HCT116 (cell line): ENCODE results near the gene ATP5F1A. TPM values are rescaled to one million over a fixed set of nuclear protein-coding genes. Genes with fewer than 3 reads are reported as not detected.

Experiments used
- ATAC-seq: fragments of 200-7000 bp; cut with Tn5 transposase; 2 replicates; pipeline ENCODE4 v1.9.1; 2020; ENCODE audit warnings: mild to moderate bottlenecking, moderate library complexity
- BruUV-seq: library from RNA; stranded (reverse); fragments of 400-500 nt; replicated peaks from 2 replicates; lab custom pipeline; 2021; lab: Mats Ljungman, UMichigan
- CTCF ChIA-PET: fragments of 300-600 bp; sonication (Branson Sonifier 250); formaldehyde crosslinking; loops from one replicate; lab custom pipeline; 2021; ENCODE audit warnings: antibody characterized with exemption; lab: Charles Lee
- POLR2A ChIA-PET: fragments of 300-600, 350-600 bp; sonication (Branson Sonifier 250); formaldehyde crosslinking; loops from one replicate; lab custom pipeline; 2021; ENCODE audit warnings: antibody characterized with exemption; lab: Charles Lee
- RAD21 ChIA-PET, 2 experiments: fragments of 300-600 bp; sonication (Branson Sonifier 250); formaldehyde crosslinking; loops; one replicate each; lab custom pipeline; 2023; ENCODE audit warnings: low total read pairs in 2 of 2; ENCODE audit not compliant: uncharacterized antibody in 2 of 2, unreplicated experiment in 2 of 2, low non-redundant PET in 1 of 2; lab: Charles Lee
- DNase-seq: peaks from one replicate; pipeline ENCODE4 v3.0.0-alpha.2; 2010; ENCODE audit warnings: low read depth, low spot score
- H2AFZ ChIP-seq: fragments of 200-600 bp; shearing (Covaris generic), sonication (generic); 2 replicates; pipeline ENCODE4 v1.6.1; 2017; ENCODE audit warnings: low read depth, mixed run types, mixed read lengths, antibody characterized with exemption, low read length; ENCODE audit not compliant: poor library complexity, severe bottlenecking
- H3K27ac ChIP-seq: 2 replicates; pipeline ENCODE4 v1.5.1; 2012; ENCODE audit warnings: low read depth, low read length
- H3K27me3 ChIP-seq: fragments of 200-600 bp; sonication (generic); 2 replicates; pipeline ENCODE4 v1.6.1; 2016; ENCODE audit warnings: mixed run types, low read length, mixed read lengths; ENCODE audit not compliant: insufficient read depth
- H3K36me3 ChIP-seq, 2 experiments: fragments of 200-500 bp in 1 of 2; fragments of 200-600 bp in 1 of 2; sonication (Bioruptor generic) in 1 of 2; sonication (generic) in 1 of 2; 2 replicates each; pipeline versions ENCODE4 v1.5.1 to v1.6.1; 2014 to 2016; ENCODE audit warnings: low read length in 2 of 2, inconsistent platforms in 1 of 2, mixed read lengths in 1 of 2, mixed run types in 1 of 2; ENCODE audit not compliant: insufficient read depth in 2 of 2, control insufficient read depth in 1 of 2
- H3K4me1 ChIP-seq, 2 experiments: fragments of 200-600 bp in 1 of 2; sonication (generic) in 1 of 2; 2 replicates each; pipeline versions ENCODE4 v1.5.1 to v1.6.1; 2012 to 2017; ENCODE audit warnings: low read length in 2 of 2, inconsistent platforms in 1 of 2, mild to moderate bottlenecking in 1 of 2, mixed read lengths in 1 of 2, mixed run types in 1 of 2, moderate library complexity in 1 of 2; ENCODE audit not compliant: insufficient read depth in 2 of 2, control insufficient read depth in 1 of 2
- H3K4me2 ChIP-seq: fragments of 200-600 bp; sonication (generic); 2 replicates; pipeline ENCODE4 v1.6.1; 2017; ENCODE audit warnings: mixed run types, low read length, mixed read lengths
- H3K4me3 ChIP-seq, 2 experiments: fragments of 200-600 bp in 1 of 2; sonication (generic) in 1 of 2; replicated peaks in 1 of 2; 2 replicates each; pipeline ENCODE4 v1.5.1; 2011 to 2016; ENCODE audit warnings: low read length in 2 of 2, control low read depth in 1 of 2, low read depth in 1 of 2, mild to moderate bottlenecking in 1 of 2, mixed read lengths in 1 of 2, mixed run types in 1 of 2
- H3K79me2 ChIP-seq: fragments of 200-600 bp; sonication (generic); 2 replicates; pipeline ENCODE4 v1.6.1; 2017; ENCODE audit warnings: mild to moderate bottlenecking, mixed run types, low read length, moderate library complexity, mixed read lengths; ENCODE audit not compliant: insufficient read depth
- H3K9ac ChIP-seq: fragments of 200-600 bp; sonication (generic); 2 replicates; pipeline ENCODE4 v1.6.1; 2016; ENCODE audit warnings: low read length, mixed read lengths
- H3K9me2 ChIP-seq: fragments of 200-600 bp; sonication (generic), shearing (Covaris generic); 2 replicates; pipeline ENCODE4 v1.6.1; 2017; ENCODE audit warnings: mixed run types, mild to moderate bottlenecking, moderate library complexity; ENCODE audit not compliant: insufficient read depth
- H3K9me3 ChIP-seq, 2 experiments: fragments of 200-500 bp in 1 of 2; fragments of 200-600 bp in 1 of 2; sonication (Bioruptor generic) in 1 of 2; sonication (generic) in 1 of 2; 2 replicates each; pipeline ENCODE4 v1.6.1; 2014 to 2017; ENCODE audit warnings: low read length in 2 of 2, mixed read lengths in 2 of 2, inconsistent platforms in 1 of 2, low read depth in 1 of 2, mild to moderate bottlenecking in 1 of 2, mixed run types in 1 of 2, moderate library complexity in 1 of 2; ENCODE audit not compliant: control insufficient read depth in 1 of 2, insufficient read depth in 1 of 2
- H4K20me1 ChIP-seq: fragments of 200-600 bp; sonication (generic), shearing (Covaris generic); 2 replicates; pipeline ENCODE4 v1.6.1; 2017; ENCODE audit warnings: mixed run types, mild to moderate bottlenecking, moderate library complexity; ENCODE audit not compliant: insufficient read depth
- ATF3 ChIP-seq: IDR thresholded peaks from 2 replicates; pipeline ENCODE4 v1.6.1; 2012
- CEBPB ChIP-seq: IDR thresholded peaks from 2 replicates; pipeline ENCODE4 v1.6.1; 2012; ENCODE audit warnings: low read depth
- CTCF ChIP-seq, 3 experiments: fragments of 200-600 bp in 1 of 3; sonication (generic) in 1 of 3; IDR thresholded peaks in 2 of 3; conservative IDR thresholded peaks in 1 of 3; 2 replicates each; pipeline ENCODE4 v1.5.1; 2012 to 2017; ENCODE audit warnings: low read depth in 2 of 3, low read length in 2 of 3, antibody characterized with exemption in 1 of 3, borderline replicate concordance in 1 of 3, control low read depth in 1 of 3, mild to moderate bottlenecking in 1 of 3, mixed read lengths in 1 of 3, mixed run types in 1 of 3, moderate library complexity in 1 of 3; ENCODE audit not compliant: insufficient read depth in 1 of 3
- EGR1 ChIP-seq: IDR thresholded peaks from 2 replicates; pipeline ENCODE4 v1.6.1; 2012; ENCODE audit warnings: low read depth
- ELF1 ChIP-seq: IDR thresholded peaks from 2 replicates; pipeline ENCODE4 v1.6.1; 2012; ENCODE audit warnings: low read depth, borderline replicate concordance
- EZH2 ChIP-seq: fragments of 200-600 bp; sonication (generic); IDR thresholded peaks from 2 replicates; pipeline ENCODE4 v1.6.1; 2017; ENCODE audit warnings: antibody characterized with exemption, mixed run types
- FOSL1 ChIP-seq: IDR thresholded peaks from 2 replicates; pipeline ENCODE4 v1.6.1; 2012; ENCODE audit warnings: low read depth
- JUND ChIP-seq: IDR thresholded peaks from 2 replicates; pipeline ENCODE4 v1.6.1; 2012
- RAD21 ChIP-seq: IDR thresholded peaks from 2 replicates; pipeline ENCODE4 v1.6.1; 2012; ENCODE audit warnings: low read depth, mild to moderate bottlenecking
- REST ChIP-seq: IDR thresholded peaks from 2 replicates; pipeline ENCODE4 v1.6.1; 2012; ENCODE audit warnings: low read depth
- SIN3A ChIP-seq: IDR thresholded peaks from 2 replicates; pipeline ENCODE4 v1.6.1; 2012; ENCODE audit warnings: low read depth
- SP1 ChIP-seq: IDR thresholded peaks from 2 replicates; pipeline ENCODE4 v1.6.1; 2012; ENCODE audit warnings: low read depth
- SRF ChIP-seq: IDR thresholded peaks from 2 replicates; pipeline ENCODE4 v1.6.1; 2012; ENCODE audit warnings: low read depth
- TCF7L2 ChIP-seq: IDR thresholded peaks from 2 replicates; pipeline ENCODE4 v1.7.0; 2011; ENCODE audit warnings: borderline replicate concordance, inconsistent platforms; ENCODE audit not compliant: insufficient read depth, insufficient read length; ENCODE audit errors: extremely low read depth
- ZBTB33 ChIP-seq: IDR thresholded peaks from 2 replicates; pipeline ENCODE4 v1.6.1; 2011; ENCODE audit warnings: mild to moderate bottlenecking, low read length, moderate library complexity; ENCODE audit not compliant: insufficient replicate concordance; ENCODE audit errors: extremely low read depth
- ZFX ChIP-seq: fragments of 450-650 bp; IDR thresholded peaks from 2 replicates; pipeline ENCODE4 v1.6.1; 2017
- ZNF274 ChIP-seq: fragments of 200-500 bp; sonication (Bioruptor generic); IDR thresholded peaks from 2 replicates; pipeline ENCODE4 v1.6.1; 2014; ENCODE audit warnings: mild to moderate bottlenecking, low read depth, low read length, inconsistent platforms
- intact Hi-C: fragments of 100-400 bp; cut with micrococcal nuclease; formaldehyde crosslinking; loops from 2 replicates; pipeline ENCODE4 v1.10.0; 2022
- total RNA-seq: library from RNA; stranded (reverse); gene quantifications from one replicate; pipeline ENCODE4 v1.2.1, GENCODE V29; 2021; ENCODE audit not compliant: unreplicated experiment

Gene ATP5F1A
- total RNA-seq, 1 experiment from 2014 or later: 563 TPM

- Histone ChIP-seq H3K9me2 (no peaks in the 10 kb centered on the region), H2AFZ (no peak overlapping the region), H3K27me3 (no peaks in the 10 kb centered on the region), H3K4me3 (no peak overlapping the region), H3K36me3 (peaks cover 5 to 13% of the 10 kb centered on the region in 2 experiments; a peak in 2 of 4 replicates), H3K4me1 (no peaks in the 10 kb centered on the region), H3K9ac (no peak overlapping the region), H3K27ac (no peak overlapping the region), H3K79me2 (no peaks in the 10 kb centered on the region), H3K9me3 (no peaks in the 10 kb centered on the region), H3K4me2 (no peak overlapping the region), H4K20me1 (no peaks in the 10 kb centered on the region)
- no TSS peak for BruUV-seq
- POLR2A ChIA-PET: no interaction called here
- ATAC-seq (no peak), DNase-seq (no peak)
- RAD21 ChIA-PET: no interaction called here
- no peak for TF ChIP-seq RAD21
- TF ChIP-seq CTCF (IDR thresholded peaks at IDR 0.05 in 2 of 3, conservative IDR thresholded peaks at IDR 0.05 in 1 of 3; ENCODE audit: borderline replicate concordance in 1 of 3, insufficient read depth in 1 of 3, low read depth in 2 of 3, low read length in 2 of 3): no peak
- no peak for TF ChIP-seq ZBTB33
- no peak for TF ChIP-seq REST
- TF ChIP-seq TCF7L2: no peak
- no peak for TF ChIP-seq FOSL1
- TF ChIP-seq CEBPB: no peak
- no peak for TF ChIP-seq SIN3A
- TF ChIP-seq EGR1: no peak
- no peak for TF ChIP-seq ZFX
- no peak for TF ChIP-seq EZH2
- no peak for TF ChIP-seq SRF
- no peak for TF ChIP-seq JUND
- TF ChIP-seq ZNF274: no peak
- no peak for TF ChIP-seq ATF3
- TF ChIP-seq ELF1: no peak
- no peak for TF ChIP-seq SP1
- CTCF ChIA-PET: no interaction called here
- intact Hi-C loops: no loop called here
Measured at GRCh38 chr18:46133534-46133933, 35.4 kb upstream of the ATP5F1A start.
